Measurements from ENCODE around the gene BCL2.

DNA sequence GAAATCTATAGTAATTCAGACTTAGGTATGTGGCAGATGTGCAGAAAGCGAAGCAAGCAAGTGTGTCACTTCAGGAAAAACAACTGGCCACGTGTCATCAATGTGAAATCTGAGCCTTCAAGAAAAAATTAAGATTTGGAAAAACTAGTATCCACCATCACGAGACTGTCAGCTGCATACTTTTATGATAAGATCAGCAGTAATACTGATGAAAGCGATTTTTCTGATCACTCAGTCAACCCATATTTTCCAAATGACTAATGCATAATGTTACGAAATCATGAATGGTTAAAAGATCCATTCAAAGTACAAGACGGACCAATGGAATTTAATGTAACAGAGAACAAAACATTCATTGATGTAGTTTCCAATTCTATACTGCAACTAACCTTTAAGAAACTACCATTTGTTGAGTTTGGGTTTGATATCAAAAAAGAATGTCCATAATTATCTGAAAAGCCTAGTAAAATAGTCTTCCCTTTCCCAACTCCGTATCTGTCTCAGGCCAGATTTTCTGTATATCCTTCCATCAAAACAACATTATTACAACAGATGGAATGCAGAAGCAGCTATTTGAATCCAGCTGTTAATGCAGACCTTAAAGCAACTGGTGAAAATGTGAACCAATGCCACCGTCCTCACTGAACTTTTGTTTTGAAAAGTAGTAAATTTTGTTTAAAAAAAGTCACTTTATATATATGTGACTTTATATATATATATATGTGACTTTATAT is 17.0 kb upstream of the BCL2 start:
- no peak for TF ChIP-seq EP300 (IDR thresholded peaks at IDR 0.05)
- TF ChIP-seq POLR2A (IDR thresholded peaks at IDR 0.05) = no peak
